GM12892 (cell line): ENCODE results near the gene HESX1.

Source experiments
- POLR2A ChIP-seq: IDR thresholded peaks from 2 replicates; pipeline ENCODE4 v1.6.1; 2011; ENCODE audit warnings: low read depth, low read length, control low read depth
- POLR2AphosphoS5 ChIP-seq: IDR thresholded peaks from 2 replicates; pipeline ENCODE4 v1.6.1; 2011; ENCODE audit warnings: low read depth, low read length, control low read depth
- TAF1 ChIP-seq: IDR thresholded peaks from 2 replicates; pipeline ENCODE4 v1.6.1; 2011; ENCODE audit warnings: low read depth, mild to moderate bottlenecking, control low read depth, low read length, borderline replicate concordance

GRCh38 chr3:57199895-57200297 is at the start of gene HESX1:
- TF ChIP-seq POLR2A (no peak), TAF1 (no peak), POLR2AphosphoS5 (no peak)
